NB4 (cell line): ENCODE data around the gene GALNT15.
A peak's percentile ranks its signal among the peaks of the same experiment; 100 is the strongest.

Experiments
- DNase-seq: peaks from one replicate; pipeline ENCODE4 v3.0.0; 2010; ENCODE audit warnings: low read depth
- H3K4me3 ChIP-seq: one replicate; pipeline ENCODE4 v1.5.1; 2011; ENCODE audit warnings: mild to moderate bottlenecking, low read depth, low read length, moderate library complexity
- MYC ChIP-seq: IDR thresholded peaks from 2 replicates; pipeline ENCODE4 v1.6.1; 2011; ENCODE audit warnings: low read depth, low read length
- POLR2A ChIP-seq: IDR thresholded peaks from 2 replicates; pipeline ENCODE4 v1.6.1; 2011; ENCODE audit warnings: mild to moderate bottlenecking; ENCODE audit not compliant: insufficient read length; ENCODE audit errors: extremely low read depth
- TF ChIP-seq, protein P1 (sequence below): IDR thresholded peaks from 2 replicates; pipeline ENCODE4 v1.6.1; 2011; ENCODE audit warnings: low read depth, low read length
- TF ChIP-seq, protein P2 (sequence below): IDR thresholded peaks from one replicate; pipeline ENCODE4 v1.5.1; 2012; ENCODE audit warnings: low read depth, low read length

The GALNT15 gene

DNA sequence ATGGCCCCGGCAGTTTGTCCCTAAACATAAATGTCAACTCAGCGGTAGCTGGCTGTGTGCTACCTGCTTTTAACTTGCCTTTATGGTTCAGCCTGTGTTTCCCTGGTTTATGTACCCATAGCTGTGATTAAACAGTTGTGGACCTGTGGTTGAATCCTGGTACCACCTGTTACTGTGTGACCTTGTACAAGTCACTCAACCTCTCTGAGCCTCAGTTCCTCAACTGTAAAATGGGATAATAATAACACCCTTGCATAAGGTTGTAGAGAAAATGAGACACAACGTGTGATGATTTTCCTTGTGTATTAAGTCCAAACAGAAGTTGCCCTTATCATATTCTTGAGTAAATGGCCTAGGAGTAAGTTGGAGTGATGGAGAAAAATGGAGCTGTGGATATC, 6.3 kb downstream of the GALNT15 start:
- no peak for DNase-seq
- no peak overlapping the region for H3K4me3 ChIP-seq
- no peak for TF ChIP-seq MYC
- TF ChIP-seq, protein P1, sequence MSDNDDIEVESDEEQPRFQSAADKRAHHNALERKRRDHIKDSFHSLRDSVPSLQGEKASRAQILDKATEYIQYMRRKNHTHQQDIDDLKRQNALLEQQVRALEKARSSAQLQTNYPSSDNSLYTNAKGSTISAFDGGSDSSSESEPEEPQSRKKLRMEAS, result no peak
- TF ChIP-seq POLR2A, result no peak
- TF ChIP-seq, protein P2, sequence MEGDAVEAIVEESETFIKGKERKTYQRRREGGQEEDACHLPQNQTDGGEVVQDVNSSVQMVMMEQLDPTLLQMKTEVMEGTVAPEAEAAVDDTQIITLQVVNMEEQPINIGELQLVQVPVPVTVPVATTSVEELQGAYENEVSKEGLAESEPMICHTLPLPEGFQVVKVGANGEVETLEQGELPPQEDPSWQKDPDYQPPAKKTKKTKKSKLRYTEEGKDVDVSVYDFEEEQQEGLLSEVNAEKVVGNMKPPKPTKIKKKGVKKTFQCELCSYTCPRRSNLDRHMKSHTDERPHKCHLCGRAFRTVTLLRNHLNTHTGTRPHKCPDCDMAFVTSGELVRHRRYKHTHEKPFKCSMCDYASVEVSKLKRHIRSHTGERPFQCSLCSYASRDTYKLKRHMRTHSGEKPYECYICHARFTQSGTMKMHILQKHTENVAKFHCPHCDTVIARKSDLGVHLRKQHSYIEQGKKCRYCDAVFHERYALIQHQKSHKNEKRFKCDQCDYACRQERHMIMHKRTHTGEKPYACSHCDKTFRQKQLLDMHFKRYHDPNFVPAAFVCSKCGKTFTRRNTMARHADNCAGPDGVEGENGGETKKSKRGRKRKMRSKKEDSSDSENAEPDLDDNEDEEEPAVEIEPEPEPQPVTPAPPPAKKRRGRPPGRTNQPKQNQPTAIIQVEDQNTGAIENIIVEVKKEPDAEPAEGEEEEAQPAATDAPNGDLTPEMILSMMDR, result no peak

DNA sequence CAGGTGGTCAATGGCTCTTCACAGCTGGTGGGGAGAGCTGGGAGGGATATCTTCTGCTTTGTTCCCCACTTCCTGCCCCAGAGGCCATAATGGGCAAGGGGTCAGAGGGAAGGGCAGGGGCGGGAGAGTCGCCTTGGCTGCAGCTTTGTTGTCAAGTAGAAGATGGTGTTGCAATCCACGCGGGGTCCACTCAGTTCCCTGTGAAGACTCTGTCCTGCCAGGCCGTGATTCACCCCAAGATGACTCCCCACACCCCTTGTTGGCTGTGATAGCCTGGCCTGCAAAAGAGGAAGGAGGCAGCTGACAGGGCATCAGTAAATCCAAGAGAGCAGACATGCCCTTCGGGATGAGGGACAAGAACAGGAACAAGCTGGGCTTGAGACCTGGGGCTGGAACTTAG, 6.9 kb downstream of the GALNT15 start:
- peak; percentile 34 for DNase-seq
- TF ChIP-seq, protein P1, result no peak
- TF ChIP-seq MYC (no peak), POLR2A (no peak)
- TF ChIP-seq, protein P2, result no peak
- H3K4me3 ChIP-seq, result no peak overlapping the region

DNA sequence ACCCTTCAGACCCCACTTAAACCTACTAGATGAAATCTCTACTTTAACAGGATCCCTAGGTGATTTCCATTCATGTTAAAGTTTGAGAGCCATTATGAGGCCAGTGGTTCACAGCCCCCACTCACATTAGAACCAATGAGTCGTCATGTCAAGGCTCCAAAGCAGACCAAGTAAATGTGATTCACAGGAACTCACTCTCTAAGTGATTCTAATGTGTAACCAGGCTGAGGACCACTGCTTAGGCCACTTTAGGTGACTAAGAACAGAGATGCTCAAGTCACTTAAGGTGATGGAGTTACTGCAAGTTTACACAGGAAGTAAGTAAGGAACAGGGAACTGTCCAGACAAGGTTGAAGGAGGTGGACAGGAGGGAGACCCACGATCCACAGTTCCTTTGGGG, 7.7 kb downstream of the GALNT15 start:
- DNase-seq, result no peak
- H3K4me3 ChIP-seq, result no peak overlapping the region
- TF ChIP-seq, protein P1, result no peak
- TF ChIP-seq POLR2A (no peak), MYC (no peak)
- TF ChIP-seq, protein P2, result no peak

DNA sequence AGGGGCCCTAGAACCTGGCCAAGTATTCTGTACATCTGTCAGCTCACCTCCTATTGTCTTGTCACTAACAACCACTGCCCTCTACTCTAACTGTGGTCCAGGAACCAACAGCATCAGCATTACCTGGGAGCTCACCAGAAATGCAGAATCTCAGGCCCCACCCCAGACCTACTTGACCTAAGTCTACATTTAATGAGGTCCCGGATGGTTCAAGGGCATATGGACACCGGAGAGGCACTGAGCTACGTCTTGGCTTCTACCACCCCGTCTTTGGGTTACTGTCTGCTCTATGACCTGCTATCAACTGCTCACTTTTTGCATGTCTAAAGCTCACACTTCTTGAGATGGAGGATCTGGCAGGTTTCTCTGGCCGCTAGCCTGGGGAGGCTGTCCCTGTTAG, 8.1 kb downstream of the GALNT15 start:
- H3K4me3 ChIP-seq, result no peak overlapping the region
- TF ChIP-seq, protein P1, result no peak
- TF ChIP-seq POLR2A (no peak), MYC (no peak)
- TF ChIP-seq, protein P2, result no peak
- DNase-seq, result no peak

DNA sequence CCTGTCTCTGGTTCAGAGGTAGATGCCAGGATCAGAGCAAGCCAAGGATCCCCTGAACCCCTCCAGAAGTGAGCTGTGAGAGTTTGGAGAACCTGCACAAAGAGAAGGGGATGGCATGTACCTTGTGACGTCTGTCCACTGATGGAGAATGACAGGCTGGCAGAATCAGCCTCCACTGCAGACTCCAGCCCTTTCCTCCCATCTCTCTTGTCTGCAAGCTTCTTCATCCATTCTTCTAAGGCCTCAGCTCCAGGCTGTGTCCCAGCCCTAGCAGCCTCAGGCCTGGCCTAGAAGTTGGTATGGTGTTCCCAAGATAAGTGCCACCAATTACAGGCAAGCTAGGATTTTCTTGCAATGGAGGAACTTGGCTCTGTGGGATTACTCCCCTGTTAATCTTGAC, 8.6 kb downstream of the GALNT15 start:
- no peak for DNase-seq
- TF ChIP-seq, protein P1, result no peak
- TF ChIP-seq MYC (no peak), POLR2A (no peak)
- TF ChIP-seq, protein P2, result no peak
- no peak overlapping the region for H3K4me3 ChIP-seq
